GM23248 (cell line): ENCODE data around the gene FBLIM1.

Experiments used
- EZH2 ChIP-seq: fragments of 200-600 bp; sonication (generic); IDR thresholded peaks from 2 replicates; pipeline ENCODE4 v1.6.1; 2018; ENCODE audit warnings: antibody characterized with exemption, mild to moderate bottlenecking; ENCODE audit not compliant: insufficient read depth, poor library complexity, severe bottlenecking
- EZH2phosphoT487 ChIP-seq: fragments of 200-600 bp; sonication (generic); IDR thresholded peaks from 2 replicates; pipeline ENCODE4 v1.6.1; 2018; ENCODE audit warnings: antibody characterized with exemption, moderate library complexity, mild to moderate bottlenecking, low read depth; ENCODE audit not compliant: insufficient read depth

GRCh38 chr1:15785683-15786082 is 27.1 kb downstream of the FBLIM1 start:
- no peak for TF ChIP-seq EZH2
- TF ChIP-seq EZH2phosphoT487: no peak
